GM12872 (cell line): Measurements from ENCODE around the gene DPYD.

Source experiments
- TF ChIP-seq, protein P1 (sequence below): IDR thresholded peaks from 3 replicates; pipeline ENCODE4 v1.5.1; 2011; ENCODE audit warnings: low read depth, mild to moderate bottlenecking, low read length, moderate library complexity; ENCODE audit not compliant: insufficient read depth

The DPYD gene

DNA sequence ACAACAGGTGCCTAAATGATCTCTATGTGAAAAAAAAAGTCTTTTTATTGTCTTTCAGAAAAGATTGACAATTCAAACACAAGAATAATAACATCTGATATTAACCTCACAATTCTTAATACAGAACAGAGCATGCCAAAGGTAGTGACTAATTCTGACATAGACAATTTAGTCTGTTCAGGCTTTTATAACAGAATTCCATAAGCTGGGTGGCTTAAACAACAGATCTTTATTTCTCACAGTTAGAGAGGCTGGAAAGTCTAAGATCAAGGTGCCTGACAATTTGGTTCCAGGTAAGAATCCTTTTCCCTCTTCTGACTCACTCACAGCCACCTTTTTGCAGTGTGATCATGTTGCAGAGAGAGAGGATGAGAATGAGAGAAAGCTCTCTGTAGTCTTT is 27.0 kb downstream of the DPYD start:
- TF ChIP-seq, protein P1, sequence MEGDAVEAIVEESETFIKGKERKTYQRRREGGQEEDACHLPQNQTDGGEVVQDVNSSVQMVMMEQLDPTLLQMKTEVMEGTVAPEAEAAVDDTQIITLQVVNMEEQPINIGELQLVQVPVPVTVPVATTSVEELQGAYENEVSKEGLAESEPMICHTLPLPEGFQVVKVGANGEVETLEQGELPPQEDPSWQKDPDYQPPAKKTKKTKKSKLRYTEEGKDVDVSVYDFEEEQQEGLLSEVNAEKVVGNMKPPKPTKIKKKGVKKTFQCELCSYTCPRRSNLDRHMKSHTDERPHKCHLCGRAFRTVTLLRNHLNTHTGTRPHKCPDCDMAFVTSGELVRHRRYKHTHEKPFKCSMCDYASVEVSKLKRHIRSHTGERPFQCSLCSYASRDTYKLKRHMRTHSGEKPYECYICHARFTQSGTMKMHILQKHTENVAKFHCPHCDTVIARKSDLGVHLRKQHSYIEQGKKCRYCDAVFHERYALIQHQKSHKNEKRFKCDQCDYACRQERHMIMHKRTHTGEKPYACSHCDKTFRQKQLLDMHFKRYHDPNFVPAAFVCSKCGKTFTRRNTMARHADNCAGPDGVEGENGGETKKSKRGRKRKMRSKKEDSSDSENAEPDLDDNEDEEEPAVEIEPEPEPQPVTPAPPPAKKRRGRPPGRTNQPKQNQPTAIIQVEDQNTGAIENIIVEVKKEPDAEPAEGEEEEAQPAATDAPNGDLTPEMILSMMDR: no peak

DNA sequence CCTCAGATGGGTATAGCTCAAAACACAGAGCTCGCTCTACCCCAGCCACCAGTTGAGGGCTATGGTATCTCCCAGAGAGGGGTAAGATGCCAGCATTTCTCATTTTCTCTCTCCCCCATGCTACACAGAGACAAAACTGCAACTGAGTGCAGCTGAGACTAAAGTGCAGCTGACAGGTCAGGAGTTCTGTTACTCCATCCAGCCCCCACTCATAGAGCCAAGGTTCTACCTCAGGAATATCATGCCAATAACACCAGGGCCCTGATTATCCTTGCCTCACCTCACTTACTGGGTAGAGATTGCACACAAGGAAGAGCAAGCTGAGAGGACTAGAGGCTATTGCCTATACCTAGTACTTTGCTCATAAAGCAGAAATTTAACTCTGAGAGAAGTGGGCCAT is 34.6 kb downstream of the DPYD start:
- TF ChIP-seq, protein P1: no peak

DNA sequence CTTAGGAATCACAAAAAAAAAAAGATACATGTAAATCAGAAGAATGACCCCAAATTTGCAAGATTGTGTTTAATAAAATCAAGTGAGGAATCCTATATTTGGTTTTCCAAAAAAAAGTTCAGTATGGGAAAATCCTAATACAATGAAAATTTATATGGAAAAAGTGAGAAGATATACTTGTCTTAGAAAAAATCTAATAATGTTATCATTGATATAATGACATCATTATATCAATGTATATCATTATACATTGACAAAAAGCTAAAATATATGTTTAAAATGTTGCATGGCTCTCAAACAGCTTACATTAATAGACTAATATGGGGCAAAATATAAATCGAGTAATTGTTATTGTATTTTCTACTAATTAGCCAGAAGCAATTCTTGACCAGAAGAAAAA is 37.0 kb downstream of the DPYD start:
- TF ChIP-seq, protein P1: no peak

DNA sequence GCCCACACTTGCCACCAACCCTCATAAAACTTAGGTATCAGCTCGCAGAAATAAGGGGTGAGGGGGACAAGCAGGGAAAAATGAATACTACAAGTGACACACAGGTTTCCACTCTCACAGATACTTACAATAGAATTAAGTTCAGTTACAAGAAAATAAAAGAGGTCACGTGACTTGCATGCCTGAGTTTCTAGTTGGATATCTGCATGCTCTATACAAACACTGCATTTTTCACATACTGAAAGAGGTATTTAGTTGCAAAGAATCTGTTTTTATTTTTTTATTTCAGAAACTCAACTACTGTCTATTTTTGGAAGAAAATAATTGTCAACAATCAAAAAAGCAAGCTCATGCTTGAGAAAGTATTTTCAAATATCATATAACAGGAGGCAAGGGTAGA is 43.5 kb downstream of the DPYD start:
- TF ChIP-seq, protein P1: no peak

DNA sequence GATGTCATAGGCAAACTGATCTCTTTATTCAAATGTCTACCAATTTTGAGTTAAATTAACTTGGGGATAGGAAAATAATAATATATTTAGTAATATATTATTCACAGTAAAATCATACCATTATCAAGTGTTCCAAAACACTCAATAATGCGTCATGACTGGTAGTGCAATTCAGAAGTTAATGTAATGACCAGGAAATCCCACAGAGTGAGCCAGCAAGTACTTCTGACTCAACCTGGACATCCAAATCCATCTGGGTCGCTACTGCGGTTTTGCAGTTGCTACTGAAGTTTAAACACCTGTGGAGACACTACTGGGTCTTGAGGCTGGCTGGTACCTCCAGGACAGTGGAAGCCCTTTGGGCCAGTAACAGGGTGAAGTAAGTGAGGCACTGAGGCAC is 44.8 kb downstream of the DPYD start:
- TF ChIP-seq, protein P1: no peak

DNA sequence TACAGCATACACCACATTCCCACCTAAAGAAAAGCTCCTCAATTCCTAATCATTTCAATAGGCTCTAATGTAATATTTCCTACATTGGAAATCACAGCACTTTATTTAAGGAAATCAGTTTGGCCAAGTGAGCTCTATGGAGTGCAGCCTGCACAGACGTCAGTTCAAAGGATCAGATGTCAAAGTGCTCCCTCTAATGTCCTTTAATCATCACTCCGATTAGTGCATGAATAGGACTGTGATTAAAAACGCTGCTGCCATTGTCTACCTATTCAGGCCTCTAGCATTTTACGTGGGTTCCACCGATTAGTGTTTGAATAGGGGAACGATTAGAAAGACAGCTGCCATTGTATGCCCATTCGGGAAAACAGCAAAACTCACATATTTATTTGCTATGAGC is 50.2 kb downstream of the DPYD start:
- TF ChIP-seq, protein P1: no peak

DNA sequence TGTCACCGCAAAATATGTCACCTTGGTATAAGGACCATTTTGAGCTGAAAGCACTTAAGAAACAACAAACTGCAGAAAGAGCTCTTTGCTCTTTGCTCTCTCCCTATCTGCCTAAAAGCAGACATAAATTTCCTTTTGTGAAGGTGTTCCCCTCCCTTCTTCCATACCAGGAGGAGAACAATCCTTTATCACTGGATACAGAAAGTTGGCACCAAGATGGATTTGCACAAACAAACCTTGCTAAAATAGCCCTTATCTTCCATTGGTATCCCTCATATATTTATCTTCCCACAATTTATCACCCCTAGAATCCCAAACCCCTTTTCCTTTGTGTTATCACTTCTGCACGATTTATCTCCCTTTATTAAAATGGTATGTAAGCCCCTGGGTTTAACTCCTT is 51.4 kb downstream of the DPYD start:
- TF ChIP-seq, protein P1: no peak

DNA sequence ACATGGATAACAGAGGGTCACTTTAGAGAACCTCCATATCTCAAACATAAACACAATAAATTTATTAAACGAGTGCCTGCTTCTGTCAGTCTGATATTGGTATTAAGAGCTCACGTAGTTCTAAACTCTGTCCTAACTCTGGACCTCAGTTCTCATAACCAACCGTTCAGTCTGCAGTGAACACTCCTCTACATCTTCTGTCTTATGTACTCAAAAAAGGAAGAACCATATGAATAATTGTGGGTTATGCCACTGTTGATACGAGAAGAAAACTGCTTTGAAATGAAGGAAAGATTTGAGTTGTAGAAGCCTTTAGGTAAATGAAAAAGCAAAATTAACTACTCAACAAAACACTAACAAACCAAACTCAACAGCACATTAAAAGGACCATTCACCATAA is 53.7 kb downstream of the DPYD start:
- TF ChIP-seq, protein P1: no peak
